NCI-H2107 (cell line): Measurements from ENCODE around the gene TNFRSF13B.
"Not testable (repeated sequence)": the region's sequence is repeated elsewhere in the genome, so short reads cannot be mapped to it uniquely, and the experiment has no call there.

Source experiments
- DNase-seq: peaks from one replicate; lab custom pipeline; 2025; lab: John Stamatoyannopoulos, UW

The TNFRSF13B gene

GRCh38 chr17:16926571-16927451, 45.1 kb downstream of the TNFRSF13B start:
- no peak for DNase-seq

- DNase-seq, result no peak
These were observed 45.8 kb downstream of the TNFRSF13B start for GRCh38 chr17:16926061-16926511.

GRCh38 chr17:16925461-16926060, 46.4 kb downstream of the TNFRSF13B start:
- no peak for DNase-seq

DNA sequence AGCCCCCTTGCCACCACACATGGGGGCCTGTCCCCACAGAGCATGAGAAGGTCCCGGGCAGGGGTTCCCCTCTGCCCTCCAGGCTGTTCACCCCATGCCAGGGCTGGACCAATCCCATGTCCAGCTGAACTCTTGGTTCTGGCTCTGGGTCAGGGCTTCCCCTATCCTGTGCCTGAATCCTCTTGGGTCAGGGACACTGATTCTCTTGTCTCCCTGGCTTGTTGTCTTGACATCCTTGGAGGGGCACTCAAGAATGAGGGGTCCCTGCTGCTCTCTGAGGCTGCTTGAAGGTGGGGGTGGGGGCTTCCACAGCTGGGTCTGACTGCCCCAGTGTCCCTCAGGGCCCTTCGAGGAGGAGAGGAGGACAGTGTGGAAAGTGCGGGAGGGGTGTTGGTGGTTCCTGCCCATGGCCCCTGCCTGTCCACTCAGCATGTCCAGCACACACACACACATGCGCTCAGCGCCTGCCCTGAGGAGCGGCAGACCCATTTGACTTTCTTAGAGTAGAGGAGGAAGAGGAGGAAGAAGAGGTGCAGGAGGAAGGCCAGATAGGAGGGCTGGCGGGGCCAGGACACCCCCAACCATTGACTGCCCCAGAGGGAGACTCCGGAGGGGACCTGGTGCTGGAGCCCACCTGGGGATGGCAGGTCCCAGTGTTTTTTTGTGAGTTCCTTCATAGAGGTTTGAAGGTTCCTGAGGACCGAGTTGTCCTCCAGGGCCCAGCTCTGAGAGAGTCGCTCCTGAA, 47.0 kb downstream of the TNFRSF13B start:
- no peak for DNase-seq

- no peak for DNase-seq
These were observed 47.8 kb downstream of the TNFRSF13B start for GRCh38 chr17:16923904-16924695.

DNA sequence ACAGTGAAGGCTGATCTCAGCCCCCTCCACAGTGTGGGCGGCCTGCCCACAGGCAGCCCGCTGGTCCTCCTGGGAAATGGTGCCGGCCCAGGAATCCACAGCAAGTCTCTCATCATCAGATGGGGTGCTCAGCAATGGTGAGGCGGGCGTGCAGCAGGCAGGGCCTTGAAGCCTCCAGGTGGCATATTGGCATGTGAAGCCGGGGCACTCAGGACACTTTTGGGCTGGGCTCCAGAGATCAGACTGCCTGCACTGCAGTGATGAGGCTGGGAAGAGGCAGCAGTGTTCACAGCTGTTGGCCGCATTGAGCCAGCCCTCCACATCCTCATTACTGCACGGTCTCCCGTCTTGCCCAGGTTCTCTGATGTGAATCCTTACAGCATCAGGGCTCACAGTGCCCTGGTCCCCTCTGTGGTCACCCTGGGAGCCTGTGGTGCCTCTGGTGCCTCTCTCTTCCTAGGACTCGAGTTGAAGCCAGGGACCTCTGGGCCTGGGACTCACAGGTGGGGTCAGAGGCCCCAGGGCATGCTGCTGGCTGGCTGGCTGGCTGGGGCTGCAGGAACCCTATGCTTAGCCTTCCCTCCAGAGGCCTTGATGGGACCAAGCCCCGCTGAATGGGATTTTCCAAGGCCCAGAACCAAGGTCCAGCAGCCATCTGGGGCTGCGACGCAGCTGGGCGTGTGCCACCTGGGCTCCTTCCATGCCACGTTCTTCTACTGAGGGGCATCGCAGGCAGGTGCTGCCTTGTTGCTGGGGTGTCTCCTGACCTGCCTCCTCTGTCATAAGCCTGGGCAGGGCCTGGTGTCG, 48.6 kb downstream of the TNFRSF13B start:
- no peak for DNase-seq

DNA sequence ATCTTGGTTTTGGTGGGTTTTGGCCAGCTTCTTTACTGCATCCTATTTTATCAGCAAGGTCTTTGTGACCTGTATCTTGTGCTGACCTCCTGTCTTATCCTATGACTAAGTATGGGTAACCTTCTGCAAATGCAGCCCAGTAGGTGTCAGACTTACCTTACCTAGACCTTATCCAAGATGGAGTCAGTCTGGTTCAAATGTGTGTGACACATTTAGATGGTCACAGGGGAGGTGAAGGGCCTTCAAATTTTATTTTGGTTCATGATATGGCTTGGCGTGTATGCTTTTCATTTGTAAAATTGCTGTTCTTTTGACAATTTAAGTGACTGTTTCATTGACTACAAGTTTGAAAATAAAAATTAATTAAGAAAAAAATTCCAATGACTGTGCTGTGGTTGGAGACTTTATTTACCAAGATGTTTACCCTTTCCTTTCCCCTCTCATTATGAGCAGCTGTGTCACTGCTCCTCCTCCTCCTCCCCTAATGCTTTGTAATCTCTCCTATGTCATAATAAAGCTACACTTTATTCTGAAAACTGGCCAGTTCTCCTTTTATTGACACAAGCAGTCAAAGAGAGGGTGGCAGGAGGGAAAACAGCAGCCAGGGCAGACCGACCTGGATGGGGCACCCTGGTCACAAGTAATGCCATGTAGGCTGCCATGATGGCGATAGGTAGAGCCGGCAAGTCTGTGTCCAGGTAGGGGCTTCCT, 49.4 kb downstream of the TNFRSF13B start:
- no peak for DNase-seq

DNA sequence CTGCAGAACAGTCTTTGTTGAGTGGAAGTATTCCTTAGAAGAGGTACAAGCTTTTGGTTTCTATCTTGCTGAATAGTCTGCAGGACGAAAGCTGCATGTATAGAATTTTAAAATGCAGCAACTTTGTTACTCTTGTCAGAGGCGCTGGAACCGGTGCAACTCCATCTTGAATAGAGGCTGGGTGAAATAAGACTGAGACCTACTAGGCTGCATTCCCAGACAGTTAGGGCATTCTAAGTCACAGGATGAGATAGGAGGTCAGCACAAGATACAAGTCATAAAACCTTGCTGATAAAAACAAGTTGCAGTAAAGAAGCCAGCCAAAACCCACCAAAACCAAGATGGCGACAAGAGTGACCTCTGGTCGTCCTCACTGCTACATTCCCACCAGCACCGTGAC, 50.5 kb downstream of the TNFRSF13B start:
- DNase-seq, result not testable (repeated sequence)

DNA sequence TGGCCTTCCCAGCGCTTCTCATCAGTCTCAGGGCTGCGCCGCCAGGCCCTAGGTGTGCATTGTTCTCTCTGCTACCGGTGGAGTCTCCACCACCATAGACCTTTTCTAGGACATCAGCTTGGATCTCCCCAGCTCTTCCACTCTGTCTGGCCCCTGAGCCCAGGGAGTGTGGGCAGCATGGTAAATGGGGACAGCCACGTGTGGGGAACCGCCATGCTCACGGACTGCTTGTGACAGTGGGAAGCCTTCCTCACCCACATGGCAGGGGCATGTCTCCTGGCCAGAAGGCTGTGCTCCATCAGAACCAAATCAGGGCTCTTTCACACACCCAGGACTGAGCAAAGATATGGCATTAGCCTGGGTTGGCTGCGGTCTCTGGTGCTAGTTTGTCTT, 51.3 kb downstream of the TNFRSF13B start:
- no peak for DNase-seq

- DNase-seq, result no peak
These were observed 52.0 kb downstream of the TNFRSF13B start for GRCh38 chr17:16919663-16920627.

DNA sequence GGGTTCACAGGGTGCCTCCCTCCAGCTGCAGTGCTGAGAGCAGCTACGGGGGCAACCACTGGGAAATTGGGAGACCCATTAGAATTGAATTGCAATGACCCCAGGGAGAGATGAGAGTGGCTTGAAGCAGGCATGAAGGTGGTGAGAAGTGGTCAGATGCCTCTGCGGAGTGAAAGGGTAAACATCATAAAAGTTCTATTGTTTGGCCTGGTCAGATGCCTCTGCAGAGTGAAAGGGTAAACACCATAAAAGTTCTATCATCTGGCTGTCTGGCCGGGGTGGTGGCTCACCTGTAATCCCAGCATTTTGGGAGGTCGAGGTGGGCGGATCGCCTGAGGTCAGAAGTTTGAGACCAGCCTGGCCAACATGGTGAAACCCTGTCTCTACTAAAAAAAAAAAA, 53.5 kb downstream of the TNFRSF13B start:
- DNase-seq, result no peak

DNA sequence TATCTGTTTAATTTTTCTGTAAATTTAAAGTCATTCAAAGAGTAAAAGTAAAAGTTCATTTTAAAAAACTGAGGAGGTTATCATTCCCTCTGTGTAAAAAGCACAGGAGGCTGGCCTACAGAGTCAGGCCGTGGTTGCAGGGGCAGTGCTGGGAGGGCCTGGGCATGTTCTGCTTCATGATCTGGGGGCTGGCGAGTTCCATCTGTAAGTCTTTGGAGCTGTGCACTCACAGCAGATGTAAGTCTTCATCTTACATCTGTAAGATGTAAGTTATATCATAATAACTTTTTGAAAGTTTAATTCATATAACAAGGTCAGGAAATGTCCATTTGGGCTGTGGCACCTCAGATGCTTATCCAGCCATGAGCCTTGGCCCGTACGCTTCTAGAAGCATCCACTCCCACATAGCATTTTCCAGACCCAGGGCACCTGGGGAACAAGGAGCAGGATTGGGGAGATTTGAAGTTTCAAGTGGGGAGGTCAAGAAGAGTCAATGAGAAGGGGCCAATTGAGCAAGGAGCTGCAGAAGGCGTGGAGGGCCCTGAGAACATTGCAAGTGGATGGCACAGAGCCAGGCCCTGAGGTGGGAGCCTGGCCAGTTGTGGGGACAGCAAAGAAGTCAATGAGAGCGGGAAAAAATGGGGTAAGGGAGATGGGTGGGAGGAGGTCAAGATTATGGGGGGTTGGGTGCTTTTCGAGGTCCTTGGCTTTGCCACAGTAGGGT, 54.1 kb downstream of the TNFRSF13B start:
- DNase-seq, result no peak

GRCh38 chr17:16916557-16916920, 55.4 kb downstream of the TNFRSF13B start:
- no peak for DNase-seq

DNA sequence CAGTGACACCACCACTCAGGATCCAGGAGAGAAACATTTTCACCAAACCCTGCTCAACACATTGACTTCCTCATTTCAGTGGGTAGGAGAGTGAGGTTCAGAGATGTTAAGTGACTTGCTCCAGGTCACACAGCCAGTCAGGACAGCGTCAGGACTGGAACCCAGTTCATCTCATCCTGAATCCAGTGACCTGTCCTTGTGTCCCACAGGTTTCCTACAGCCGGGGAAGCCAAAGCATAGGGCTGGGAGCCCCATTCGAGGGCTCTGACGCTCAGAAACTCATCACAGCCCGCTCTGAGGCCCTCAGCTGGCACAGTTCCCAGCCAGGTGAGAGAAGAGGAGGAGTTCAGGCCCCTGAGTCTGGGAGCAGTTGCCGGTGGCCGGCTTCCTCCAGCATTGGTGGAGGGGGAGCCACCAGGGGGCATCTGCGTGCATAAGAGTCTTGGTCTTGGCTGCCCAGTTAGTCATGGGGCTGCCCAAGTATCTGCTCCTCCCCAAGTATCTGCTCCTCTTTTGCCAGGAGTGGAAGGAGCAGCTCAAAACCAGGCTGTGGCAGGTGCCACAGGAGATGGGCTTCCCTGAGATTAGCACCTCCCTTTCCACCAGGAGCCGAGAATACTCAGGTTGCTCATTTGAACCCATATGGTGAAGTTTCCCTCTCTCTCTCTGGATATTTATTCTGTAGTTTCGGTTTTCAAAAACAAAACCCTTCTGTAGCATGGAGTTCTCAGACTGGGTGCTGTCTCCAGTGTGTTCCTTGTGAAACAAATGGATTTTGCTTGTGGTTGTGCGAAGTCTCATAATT, 56.0 kb downstream of the TNFRSF13B start:
- DNase-seq, result no peak

DNA sequence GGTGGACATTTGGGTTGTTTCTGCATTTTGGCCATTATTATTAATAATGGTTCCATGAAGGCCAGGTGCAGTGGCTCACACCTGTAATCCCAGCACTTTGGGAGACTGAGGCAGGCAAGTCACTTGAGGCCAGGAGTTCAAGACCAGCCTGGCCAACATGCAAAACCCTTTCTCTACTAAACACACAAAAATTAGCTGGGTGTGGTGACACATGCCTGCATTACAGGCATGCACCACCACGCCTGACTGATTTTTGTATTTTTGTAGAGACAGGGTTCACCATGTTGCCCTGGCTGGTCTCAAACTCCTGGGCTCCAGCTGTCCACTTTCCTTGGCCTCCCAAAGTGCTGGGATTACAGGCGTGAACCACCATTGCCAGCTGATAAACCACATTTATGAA, 58.5 kb downstream of the TNFRSF13B start:
- no peak for DNase-seq

DNA sequence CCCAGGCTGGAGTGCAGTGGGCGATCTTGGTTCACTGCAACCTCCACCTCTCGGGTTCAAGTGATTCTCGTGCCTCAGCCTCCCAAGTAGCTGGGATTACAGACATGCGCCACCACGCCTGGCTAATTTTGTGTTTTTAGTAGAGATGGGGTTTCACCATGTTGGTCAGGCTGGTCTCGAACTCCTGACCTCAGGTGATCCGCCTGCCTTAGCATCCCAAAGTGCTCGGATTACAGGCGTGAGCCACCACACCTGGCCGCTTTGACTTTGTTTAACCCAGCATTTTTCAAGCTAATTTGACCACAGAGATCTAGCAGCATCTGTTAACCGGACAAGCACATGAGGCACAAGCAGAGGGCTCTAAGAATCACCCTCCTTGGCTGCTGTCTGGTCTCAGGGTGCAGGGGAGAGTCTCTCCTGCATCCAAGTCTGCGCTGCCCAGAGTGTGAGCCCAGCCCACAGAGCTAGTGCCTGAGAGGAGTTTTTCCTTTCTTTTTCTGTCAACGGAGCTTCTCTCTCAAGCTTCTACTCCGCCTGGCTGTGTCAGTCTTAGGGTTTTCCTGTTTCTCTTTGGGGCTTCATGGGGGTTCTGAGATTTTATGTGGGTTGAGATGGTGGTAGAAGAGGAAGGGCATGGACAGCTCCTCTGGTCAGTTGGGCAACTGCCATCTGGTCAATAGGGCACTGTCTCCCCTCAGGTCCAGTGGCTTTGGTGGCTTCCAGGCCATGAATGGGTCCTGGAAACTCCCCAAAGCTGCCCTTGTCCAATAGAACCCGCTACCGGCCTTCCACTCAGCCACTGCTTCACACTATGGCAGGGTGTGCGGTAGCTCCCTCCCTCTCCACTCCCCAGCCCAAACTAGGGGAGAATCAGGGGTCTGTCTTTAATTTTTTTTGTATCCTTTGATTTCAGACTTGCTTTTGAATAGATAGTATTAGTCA, 59.6 kb downstream of the TNFRSF13B start:
- DNase-seq, result no peak
